H1 (cell line): Measurements from ENCODE around the gene TNFSF11. TPM values are rescaled to one million over a fixed set of nuclear protein-coding genes. Genes with fewer than 3 reads are reported as not detected.

Source experiments
- CTCF ChIA-PET: fragments of 300-600 bp; sonication (Branson Sonifier 250); formaldehyde crosslinking; loops from one replicate; lab custom pipeline; 2021; ENCODE audit not compliant: partially characterized antibody; lab: Charles Lee
- POLR2A ChIA-PET: fragments of 300-600 bp; sonication (Branson Sonifier 250); formaldehyde crosslinking; loops from one replicate; lab custom pipeline; 2021; ENCODE audit warnings: inconsistent platforms; ENCODE audit not compliant: partially characterized antibody; lab: Charles Lee
- DNase-seq, 2 experiments: peaks; one replicate each; pipeline versions ENCODE4 v3.0.0 to v3.0.0-alpha.2; 2010 to 2022; ENCODE audit warnings: low spot score in 2 of 2, low read depth in 1 of 2, mixed read lengths in 1 of 2
- FAIRE-seq: peaks from 2 replicates; lab custom pipeline; 2011; peaks lifted over from hg19 to GRCh38; lab: Jason Lieb, UNC
- H2AFZ ChIP-seq: 2 replicates; pipeline ENCODE4 v1.8.1; 2012; ENCODE audit warnings: low read length, inconsistent platforms
- H2AK5ac ChIP-seq: 2 replicates; pipeline ENCODE4 v1.6.1; 2013; ENCODE audit warnings: low read depth, low read length
- H2BK120ac ChIP-seq: replicated peaks from 2 replicates; pipeline ENCODE3; 2013; ENCODE audit warnings: low read depth, low read length, inconsistent platforms
- H2BK12ac ChIP-seq: 2 replicates; pipeline ENCODE4 v1.6.1; 2013; ENCODE audit warnings: low read depth, low read length
- H2BK15ac ChIP-seq: 2 replicates; pipeline ENCODE4 v1.6.1; 2013; ENCODE audit warnings: low read length
- H2BK20ac ChIP-seq: 2 replicates; pipeline ENCODE4 v1.6.1; 2013; ENCODE audit warnings: low read length
- H2BK5ac ChIP-seq: 2 replicates; pipeline ENCODE4 v1.6.1; 2013; ENCODE audit warnings: low read depth, low read length
- H3K14ac ChIP-seq: 2 replicates; pipeline ENCODE4 v1.6.1; 2013; ENCODE audit warnings: inconsistent platforms; ENCODE audit not compliant: insufficient read length
- H3K18ac ChIP-seq: 2 replicates; pipeline ENCODE4 v1.6.1; 2013; ENCODE audit warnings: low read length; ENCODE audit errors: extremely low read depth
- H3K23ac ChIP-seq: 2 replicates; pipeline ENCODE4 v1.6.1; 2013; ENCODE audit warnings: inconsistent platforms; ENCODE audit not compliant: insufficient read length
- H3K23me2 ChIP-seq: 2 replicates; pipeline ENCODE4 v1.6.1; 2013; ENCODE audit warnings: low read depth, low read length
- H3K27ac ChIP-seq: 2 replicates; pipeline ENCODE4 v1.6.1; 2011; ENCODE audit warnings: low read depth, low read length, inconsistent platforms
- H3K27me3 ChIP-seq, 4 experiments: replicated peaks in 1 of 4; 1 replicate in 1 of 4; 2 replicates in 3 of 4; pipeline versions ENCODE4 v1.6.1 to v1.8.1; 2011 to 2013; ENCODE audit warnings: low read length in 3 of 4, mild to moderate bottlenecking in 3 of 4, inconsistent platforms in 2 of 4, mixed read lengths in 2 of 4, moderate library complexity in 1 of 4; ENCODE audit not compliant: control insufficient read depth in 3 of 4, insufficient read depth in 3 of 4; ENCODE audit errors: extremely low read depth in 1 of 4
- H3K36me3 ChIP-seq, 4 experiments: 2 replicates each; pipeline versions ENCODE4 v1.6.1 to v1.8.1; 2011 to 2013; ENCODE audit warnings: mild to moderate bottlenecking in 4 of 4, low read length in 3 of 4, moderate library complexity in 2 of 4, control low read depth in 1 of 4, inconsistent platforms in 1 of 4; ENCODE audit not compliant: insufficient read depth in 4 of 4, control insufficient read depth in 2 of 4
- H3K4ac ChIP-seq: replicated peaks from 2 replicates; pipeline ENCODE3; 2013; ENCODE audit warnings: low read length, low read depth, mixed read lengths, inconsistent platforms; ENCODE audit not compliant: insufficient read length
- H3K4me1 ChIP-seq, 4 experiments: replicated peaks in 1 of 4; 1 replicate in 1 of 4; 2 replicates in 3 of 4; pipeline versions ENCODE4 v1.6.1 to v1.8.1; 2011 to 2013; ENCODE audit warnings: low read length in 3 of 4, inconsistent platforms in 2 of 4, mixed read lengths in 1 of 4; ENCODE audit not compliant: insufficient read depth in 4 of 4, control insufficient read depth in 3 of 4
- H3K4me2 ChIP-seq, 2 experiments: 2 replicates each; pipeline versions ENCODE4 v1.6.1 to v1.8.1; 2011 to 2013; ENCODE audit warnings: low read depth in 2 of 2, low read length in 2 of 2, control low read depth in 1 of 2, inconsistent platforms in 1 of 2, mild to moderate bottlenecking in 1 of 2; ENCODE audit not compliant: insufficient read depth in 1 of 2
- H3K4me3 ChIP-seq, 4 experiments: fragments of 200-600, 300-600 bp in 1 of 4; sonication (generic), shearing (Covaris generic), sonication (Bioruptor Twin) in 1 of 4; 2 replicates each; pipeline versions ENCODE4 v1.5.1 to v1.8.1; 2011 to 2016; ENCODE audit warnings: low read length in 4 of 4, low read depth in 3 of 4, control low read depth in 2 of 4, inconsistent platforms in 2 of 4, mild to moderate bottlenecking in 2 of 4, mixed read lengths in 1 of 4, moderate library complexity in 1 of 4; ENCODE audit not compliant: insufficient read depth in 2 of 4; ENCODE audit errors: extremely low read depth in 1 of 4
- H3K56ac ChIP-seq: replicated peaks from 2 replicates; pipeline ENCODE3; 2013; ENCODE audit warnings: low read depth, mild to moderate bottlenecking, mixed read lengths, low read length, inconsistent platforms; ENCODE audit not compliant: insufficient read length
- H3K79me1 ChIP-seq: 2 replicates; pipeline ENCODE4 v1.6.1; 2013; ENCODE audit warnings: low read depth, low read length, control low read depth
- H3K79me2 ChIP-seq, 2 experiments: 2 replicates each; pipeline versions ENCODE4 v1.6.1 to v1.8.1; 2012 to 2013; ENCODE audit warnings: low read length in 2 of 2, mild to moderate bottlenecking in 2 of 2, inconsistent platforms in 1 of 2; ENCODE audit not compliant: insufficient read depth in 2 of 2, control insufficient read depth in 1 of 2
- H3K9ac ChIP-seq, 4 experiments: replicated peaks in 1 of 4; 1 replicate in 1 of 4; 2 replicates in 3 of 4; pipeline versions ENCODE4 v1.6.1 to v1.8.1; 2011 to 2013; ENCODE audit warnings: low read depth in 3 of 4, low read length in 3 of 4, control low read depth in 2 of 4, mild to moderate bottlenecking in 2 of 4, moderate library complexity in 2 of 4, inconsistent platforms in 1 of 4; ENCODE audit errors: extremely low read depth in 1 of 4
- H3K9me3 ChIP-seq, 2 experiments: 2 replicates each; pipeline versions ENCODE4 v1.6.1 to v1.8.1; 2012 to 2013; ENCODE audit warnings: mild to moderate bottlenecking in 2 of 2, moderate library complexity in 2 of 2, control low read depth in 1 of 2, inconsistent platforms in 1 of 2, low read depth in 1 of 2, low read length in 1 of 2, mixed read lengths in 1 of 2; ENCODE audit not compliant: insufficient read depth in 2 of 2
- H4K20me1 ChIP-seq, 2 experiments: replicated peaks in 1 of 2; 2 replicates each; pipeline versions ENCODE3 to v1.8.1; 2011 to 2013; ENCODE audit warnings: inconsistent platforms in 2 of 2, low read length in 2 of 2, mild to moderate bottlenecking in 1 of 2; ENCODE audit not compliant: insufficient read depth in 2 of 2, control insufficient read depth in 1 of 2
- H4K5ac ChIP-seq: 2 replicates; pipeline ENCODE4 v1.6.1; 2013; ENCODE audit warnings: low read length, low read depth, mixed read lengths, inconsistent platforms; ENCODE audit not compliant: insufficient read length
- H4K8ac ChIP-seq: 2 replicates; pipeline ENCODE4 v1.8.0; 2013; ENCODE audit warnings: mild to moderate bottlenecking, moderate library complexity, low read length, inconsistent platforms; ENCODE audit not compliant: insufficient read depth; ENCODE audit errors: extremely low read depth
- H4K91ac ChIP-seq: replicated peaks from 2 replicates; pipeline ENCODE3; 2013; ENCODE audit warnings: low read length, mixed read lengths, inconsistent platforms; ENCODE audit not compliant: insufficient read length
- CREB1 ChIP-seq: IDR thresholded peaks from 2 replicates; pipeline ENCODE4 v1.6.1; 2012; ENCODE audit warnings: inconsistent platforms
- EZH2 ChIP-seq: fragments of 200-600 bp; sonication (generic); IDR thresholded peaks from 2 replicates; pipeline ENCODE4 v1.7.1; 2012; ENCODE audit warnings: low read depth, mild to moderate bottlenecking, moderate library complexity, low read length, inconsistent platforms; ENCODE audit not compliant: severe bottlenecking
- GABPA ChIP-seq: IDR thresholded peaks from 2 replicates; pipeline ENCODE4 v1.6.1; 2011; ENCODE audit warnings: mild to moderate bottlenecking, low read length, moderate library complexity, borderline replicate concordance; ENCODE audit not compliant: insufficient read depth
- MAX ChIP-seq: IDR thresholded peaks from 2 replicates; pipeline ENCODE4 v1.6.1; 2012; ENCODE audit warnings: inconsistent platforms
- RFX5 ChIP-seq: IDR thresholded peaks from 2 replicates; pipeline ENCODE4 v1.6.1; 2011; ENCODE audit warnings: low read depth, low read length, improper control_type of control experiment, borderline replicate concordance
- YY1 ChIP-seq: IDR thresholded peaks from 2 replicates; pipeline ENCODE4 v1.6.1; 2011; ENCODE audit warnings: low read depth, mild to moderate bottlenecking, low read length
- WGBS, 2 experiments: shearing (Covaris generic) in 1 of 2; methylation state at CpG; one replicate each; pipeline versions ENCODE4 v1.1.6 to v1.1.7; 2013 to 2015; ENCODE audit warnings: low lambda C conversion rate in 2 of 2, mixed read lengths in 2 of 2, inconsistent platforms in 1 of 2, low coverage in 1 of 2, missing lambda C conversion rate in 1 of 2; ENCODE audit not compliant: insufficient replicate concordance in 2 of 2, insufficient coverage in 1 of 2, insufficient read length in 1 of 2; ENCODE audit errors: extremely low coverage in 1 of 2, missing lambda C conversion rate in 1 of 2; 5-methylcytosine and 5-hydroxymethylcytosine counted together
- polyA plus RNA-seq, 7 experiments: library from polyadenylated mRNA; depleted of rRNA in 3 of 7; stranded (reverse) in 5 of 7; unstranded in 2 of 7; fragments of >200 nt in 5 of 7; fragments of 200-250 nt in 2 of 7; gene quantifications; 1 replicate in 5 of 7; 2 replicates in 1 of 7; 4 replicates in 1 of 7; pipeline versions ENCODE4 v1.2.1 to v1.2.3, GENCODE V29; 2011 to 2013; ENCODE audit warnings: missing spikeins in 2 of 7, mixed read lengths in 2 of 7
- total RNA-seq: library from RNA; stranded (reverse); fragmentation: NEBNext Ultra II Directional; extraction: Animal tissue kit (Norgen Biotek cat#: 25700); gene quantifications from 2 replicates; pipeline ENCODE4 v1.2.1, GENCODE V29; 2021

The TNFSF11 gene
- total and polyA plus RNA-seq, 2 of the 8 experiments (the other 6 are each of a cell fraction or from before 2014, with no cell fraction given): 9.3 to 12.0 TPM

DNA sequence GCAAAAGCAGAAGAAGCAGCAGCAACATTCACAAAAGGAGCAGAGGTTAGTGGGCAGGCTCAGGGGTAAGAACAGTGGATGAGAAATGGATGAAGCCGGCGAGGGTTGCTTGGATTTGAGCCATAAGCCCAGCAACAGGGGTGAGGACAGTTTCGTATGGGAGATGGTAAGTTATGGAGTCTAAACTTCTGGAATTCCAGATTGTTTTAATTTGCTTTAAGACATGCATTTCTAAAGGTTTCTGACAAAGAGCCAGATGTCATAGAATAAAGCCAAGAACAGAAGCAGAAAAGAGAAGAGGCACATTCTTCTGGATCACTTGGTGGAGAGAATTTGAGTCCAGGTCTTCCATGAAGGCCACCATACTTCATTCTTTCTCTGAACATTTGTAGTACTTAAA lies 76.6 kb downstream of the TNFSF11 start:
- Histone ChIP-seq H4K91ac (no peak overlapping the region), H3K4me1 (peaks cover 0 to 3% (median 2%) of the 10 kb centered on the region in 4 experiments; a peak in 3 of 7 replicates), H2BK120ac (no peak overlapping the region), H4K8ac (no peak overlapping the region), H3K4ac (no peak overlapping the region), H2BK20ac (no peak overlapping the region), H3K36me3 (no peaks in the 10 kb centered on the region), H2BK12ac (no peak overlapping the region), H2AFZ (no peak overlapping the region), H3K79me2 (no peaks in the 10 kb centered on the region), H3K23me2 (no peaks in the 10 kb centered on the region), H3K4me2 (no peak overlapping the region), H4K20me1 (no peaks in the 10 kb centered on the region), H3K9ac (no peak overlapping the region), H2AK5ac (no peak overlapping the region), H3K56ac (no peak overlapping the region), H3K18ac (no peak overlapping the region), H3K27me3 (no peaks in the 10 kb centered on the region), H3K27ac (no peak overlapping the region), H3K4me3 (no peak overlapping the region), H4K5ac (no peak overlapping the region), H3K9me3 (no peaks in the 10 kb centered on the region), H3K14ac (no peak overlapping the region), H3K79me1 (no peaks in the 10 kb centered on the region), H3K23ac (no peak overlapping the region), H2BK5ac (no peak overlapping the region), H2BK15ac (no peak overlapping the region)
- 95% methylated on average over 3 of the region's 3 CpGs; no CpG with 5 or more reads in 1 of the 2 experiments for WGBS, 2 experiments
- ChIA-PET POLR2A (no interaction called here), CTCF (no interaction called here)
- TF ChIP-seq YY1 (no peak), RFX5 (no peak), CREB1 (no peak), MAX (no peak), EZH2 (no peak), GABPA (no peak)
- FAIRE-seq (no peak), DNase-seq (no peak)
